GM12865 (cell line): Measurements from ENCODE around the gene MZB1.

Experiments used
- DNase-seq: peaks from one replicate; pipeline ENCODE4 v3.0.0; 2010; ENCODE audit warnings: low read depth
- H3K4me3 ChIP-seq: 2 replicates; pipeline ENCODE4 v1.5.1; 2011; ENCODE audit warnings: mild to moderate bottlenecking, low read depth, low read length, control low read depth
- CTCF ChIP-seq: IDR thresholded peaks from 2 replicates; pipeline ENCODE4 v1.5.1; 2011; ENCODE audit warnings: low read length, control low read depth, low read depth, inconsistent platforms; ENCODE audit not compliant: insufficient read depth; ENCODE audit errors: missing control alignments

Gene MZB1

GRCh38 chr5:139389701-139390638 is at the start of gene MZB1:
Gene MZB1 (minus strand): TSS chr5:139389913. CDS start chr5:139389856, 57 bp downstream.
- H3K4me3 ChIP-seq = peak within 1 kb of the TSS; percentile 88
- no peak for TF ChIP-seq CTCF
- peak; percentile 98 for DNase-seq

GRCh38 chr5:139439013-139439903 is 49.5 kb upstream of the MZB1 start, which contains the start of gene DNAJC18:
Gene DNAJC18 (minus strand): TSS chr5:139439525. CDS start chr5:139439445, 80 bp downstream.
- peak; percentile 92 for DNase-seq
- peak within 1 kb of the TSS; percentile 66 for H3K4me3 ChIP-seq
- TF ChIP-seq CTCF = no peak

- peak overlapping the region; percentile 66 for H3K4me3 ChIP-seq
- no peak for TF ChIP-seq CTCF
- no peak for DNase-seq
Observed at GRCh38 chr5:139438707-139439012, 48.9 kb upstream of the MZB1 start.

GRCh38 chr5:139435676-139436075 is 46.0 kb upstream of the MZB1 start:
- no peak for TF ChIP-seq CTCF
- no peak for DNase-seq
- no peak overlapping the region for H3K4me3 ChIP-seq

- TF ChIP-seq CTCF = no peak
- DNase-seq = no peak
- H3K4me3 ChIP-seq = no peak overlapping the region
Observed at GRCh38 chr5:139431706-139432105, 42.0 kb upstream of the MZB1 start.

- TF ChIP-seq CTCF = no peak
- H3K4me3 ChIP-seq = no peak overlapping the region
- DNase-seq = no peak
Observed at GRCh38 chr5:139430015-139430414, 40.3 kb upstream of the MZB1 start.
